ENCODE data around the gene UBE3C.

UBE3C gene

GRCh38 chr7:157192861-157193260 is 54.1 kb downstream of the UBE3C start:
- no peak for DNase-seq (ENCODE audit: low read depth in 2 of 2)
- no peak overlapping the region for H3K4me3 ChIP-seq (replicated peaks in 1 of 2; ENCODE audit: low read depth in 2 of 2, low read length in 2 of 2)
- no peak for TF ChIP-seq CTCF (IDR thresholded peaks at IDR 0.05; ENCODE audit: low read depth, low read length)

DNA sequence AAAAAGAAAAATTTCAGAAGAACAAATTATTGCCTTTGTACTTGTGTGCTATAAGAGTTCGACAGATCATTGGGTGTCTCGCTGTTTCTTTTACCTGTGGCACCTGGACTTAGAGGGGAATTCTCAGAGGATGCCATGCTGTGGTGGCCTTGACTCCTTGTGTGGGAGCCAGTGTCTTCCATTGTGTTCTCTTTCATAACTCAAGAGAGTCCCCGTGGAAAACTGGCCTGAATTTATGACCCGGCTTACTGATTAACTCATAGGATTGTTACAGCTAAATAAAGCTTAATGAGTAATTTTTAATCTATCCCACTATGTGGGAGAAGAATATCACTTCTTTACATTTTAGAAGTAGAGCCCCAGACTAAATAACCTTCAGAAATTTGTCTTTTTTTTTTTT is 54.5 kb downstream of the UBE3C start:
- H3K4me3 ChIP-seq (replicated peaks in 1 of 2; ENCODE audit: low read depth in 2 of 2, low read length in 2 of 2) = no peak overlapping the region
- TF ChIP-seq CTCF (IDR thresholded peaks at IDR 0.05; ENCODE audit: low read depth, low read length) = no peak
- DNase-seq (ENCODE audit: low read depth in 2 of 2) = no peak

GRCh38 chr7:157194948-157195347 is 56.2 kb downstream of the UBE3C start:
- no peak overlapping the region for H3K4me3 ChIP-seq (replicated peaks in 1 of 2; ENCODE audit: low read depth in 2 of 2, low read length in 2 of 2)
- no peak for TF ChIP-seq CTCF (IDR thresholded peaks at IDR 0.05; ENCODE audit: low read depth, low read length)
- DNase-seq (ENCODE audit: low read depth in 2 of 2) = no peak

- no peak for TF ChIP-seq CTCF (IDR thresholded peaks at IDR 0.05; ENCODE audit: low read depth, low read length)
- no peak overlapping the region for H3K4me3 ChIP-seq (replicated peaks in 1 of 2; ENCODE audit: low read depth in 2 of 2, low read length in 2 of 2)
- no peak for DNase-seq (ENCODE audit: low read depth in 2 of 2)
These were observed 57.1 kb downstream of the UBE3C start for GRCh38 chr7:157195868-157196267.

DNA sequence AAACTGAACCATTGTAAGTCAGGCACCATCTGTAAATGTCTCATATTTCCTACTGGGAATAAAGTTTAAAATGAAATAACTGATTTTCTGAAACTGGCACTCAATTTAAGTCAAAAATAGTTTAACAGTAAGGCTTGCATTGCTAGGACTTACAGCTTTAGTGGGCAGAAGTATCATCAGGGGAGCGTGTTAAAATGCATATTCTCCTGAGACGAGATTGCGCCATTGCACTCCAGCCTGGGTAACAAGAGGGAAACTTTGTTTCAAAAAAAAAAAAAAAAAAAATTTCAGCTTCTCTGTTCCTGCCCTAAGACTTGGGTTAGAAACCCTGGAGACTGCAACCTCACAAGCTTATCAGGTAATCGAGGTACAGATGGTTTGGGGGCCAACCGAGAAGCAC is 65.4 kb downstream of the UBE3C start:
- TF ChIP-seq CTCF (IDR thresholded peaks at IDR 0.05; ENCODE audit: low read depth, low read length) = no peak
- DNase-seq (ENCODE audit: low read depth in 2 of 2) = no peak
- H3K4me3 ChIP-seq (replicated peaks in 1 of 2; ENCODE audit: low read depth in 2 of 2, low read length in 2 of 2) = no peak overlapping the region

GRCh38 chr7:157205438-157205837 is 66.7 kb downstream of the UBE3C start:
- no peak for DNase-seq (ENCODE audit: low read depth in 2 of 2)
- no peak for TF ChIP-seq CTCF (IDR thresholded peaks at IDR 0.05; ENCODE audit: low read depth, low read length)
- H3K4me3 ChIP-seq (replicated peaks in 1 of 2; ENCODE audit: low read depth in 2 of 2, low read length in 2 of 2) = no peak overlapping the region

All from cardiac fibroblast (primary cell).